ENCODE data around the gene ESAM. TPM values are rescaled to one million over a fixed set of nuclear protein-coding genes. Genes with fewer than 3 reads are reported as not detected.

The ESAM gene
- total and polyA plus RNA-seq, 2 experiments from 2014 or later: 0.32 TPM; not detected in 1

DNA sequence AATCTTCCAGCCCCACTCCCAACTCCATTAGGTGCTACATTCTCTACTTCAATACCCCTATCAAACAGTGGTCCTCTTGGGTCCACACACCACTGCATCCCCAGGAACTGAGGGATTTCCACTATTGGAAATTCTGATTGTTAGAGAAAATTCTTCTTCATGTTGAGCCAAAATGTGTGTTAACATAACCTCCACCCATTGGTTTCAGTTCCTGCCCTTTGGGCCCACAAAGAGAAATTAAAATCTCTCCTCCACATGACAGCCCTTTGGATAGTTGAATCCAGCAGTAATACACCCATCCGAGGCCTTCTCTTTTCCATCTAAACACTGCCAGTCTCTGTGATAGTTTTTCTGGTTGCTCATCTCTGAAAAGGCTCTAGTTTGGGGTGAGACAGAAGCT lies 12.2 kb downstream of the ESAM start (continued):
- TF ChIP-seq, protein P1, sequence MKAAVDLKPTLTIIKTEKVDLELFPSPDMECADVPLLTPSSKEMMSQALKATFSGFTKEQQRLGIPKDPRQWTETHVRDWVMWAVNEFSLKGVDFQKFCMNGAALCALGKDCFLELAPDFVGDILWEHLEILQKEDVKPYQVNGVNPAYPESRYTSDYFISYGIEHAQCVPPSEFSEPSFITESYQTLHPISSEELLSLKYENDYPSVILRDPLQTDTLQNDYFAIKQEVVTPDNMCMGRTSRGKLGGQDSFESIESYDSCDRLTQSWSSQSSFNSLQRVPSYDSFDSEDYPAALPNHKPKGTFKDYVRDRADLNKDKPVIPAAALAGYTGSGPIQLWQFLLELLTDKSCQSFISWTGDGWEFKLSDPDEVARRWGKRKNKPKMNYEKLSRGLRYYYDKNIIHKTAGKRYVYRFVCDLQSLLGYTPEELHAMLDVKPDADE (IDR thresholded peaks at IDR 0.05): no peak
- TF ChIP-seq EZH2phosphoT487 (IDR thresholded peaks at IDR 0.05; ENCODE audit: unreplicated experiment) (no peak), EZH2 (IDR thresholded peaks at IDR 0.05; ENCODE audit: low read depth, unreplicated experiment) (no peak)
- TF ChIP-seq, protein P2, sequence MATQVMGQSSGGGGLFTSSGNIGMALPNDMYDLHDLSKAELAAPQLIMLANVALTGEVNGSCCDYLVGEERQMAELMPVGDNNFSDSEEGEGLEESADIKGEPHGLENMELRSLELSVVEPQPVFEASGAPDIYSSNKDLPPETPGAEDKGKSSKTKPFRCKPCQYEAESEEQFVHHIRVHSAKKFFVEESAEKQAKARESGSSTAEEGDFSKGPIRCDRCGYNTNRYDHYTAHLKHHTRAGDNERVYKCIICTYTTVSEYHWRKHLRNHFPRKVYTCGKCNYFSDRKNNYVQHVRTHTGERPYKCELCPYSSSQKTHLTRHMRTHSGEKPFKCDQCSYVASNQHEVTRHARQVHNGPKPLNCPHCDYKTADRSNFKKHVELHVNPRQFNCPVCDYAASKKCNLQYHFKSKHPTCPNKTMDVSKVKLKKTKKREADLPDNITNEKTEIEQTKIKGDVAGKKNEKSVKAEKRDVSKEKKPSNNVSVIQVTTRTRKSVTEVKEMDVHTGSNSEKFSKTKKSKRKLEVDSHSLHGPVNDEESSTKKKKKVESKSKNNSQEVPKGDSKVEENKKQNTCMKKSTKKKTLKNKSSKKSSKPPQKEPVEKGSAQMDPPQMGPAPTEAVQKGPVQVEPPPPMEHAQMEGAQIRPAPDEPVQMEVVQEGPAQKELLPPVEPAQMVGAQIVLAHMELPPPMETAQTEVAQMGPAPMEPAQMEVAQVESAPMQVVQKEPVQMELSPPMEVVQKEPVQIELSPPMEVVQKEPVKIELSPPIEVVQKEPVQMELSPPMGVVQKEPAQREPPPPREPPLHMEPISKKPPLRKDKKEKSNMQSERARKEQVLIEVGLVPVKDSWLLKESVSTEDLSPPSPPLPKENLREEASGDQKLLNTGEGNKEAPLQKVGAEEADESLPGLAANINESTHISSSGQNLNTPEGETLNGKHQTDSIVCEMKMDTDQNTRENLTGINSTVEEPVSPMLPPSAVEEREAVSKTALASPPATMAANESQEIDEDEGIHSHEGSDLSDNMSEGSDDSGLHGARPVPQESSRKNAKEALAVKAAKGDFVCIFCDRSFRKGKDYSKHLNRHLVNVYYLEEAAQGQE (IDR thresholded peaks at IDR 0.05; ENCODE audit: unreplicated experiment): no peak

DNA sequence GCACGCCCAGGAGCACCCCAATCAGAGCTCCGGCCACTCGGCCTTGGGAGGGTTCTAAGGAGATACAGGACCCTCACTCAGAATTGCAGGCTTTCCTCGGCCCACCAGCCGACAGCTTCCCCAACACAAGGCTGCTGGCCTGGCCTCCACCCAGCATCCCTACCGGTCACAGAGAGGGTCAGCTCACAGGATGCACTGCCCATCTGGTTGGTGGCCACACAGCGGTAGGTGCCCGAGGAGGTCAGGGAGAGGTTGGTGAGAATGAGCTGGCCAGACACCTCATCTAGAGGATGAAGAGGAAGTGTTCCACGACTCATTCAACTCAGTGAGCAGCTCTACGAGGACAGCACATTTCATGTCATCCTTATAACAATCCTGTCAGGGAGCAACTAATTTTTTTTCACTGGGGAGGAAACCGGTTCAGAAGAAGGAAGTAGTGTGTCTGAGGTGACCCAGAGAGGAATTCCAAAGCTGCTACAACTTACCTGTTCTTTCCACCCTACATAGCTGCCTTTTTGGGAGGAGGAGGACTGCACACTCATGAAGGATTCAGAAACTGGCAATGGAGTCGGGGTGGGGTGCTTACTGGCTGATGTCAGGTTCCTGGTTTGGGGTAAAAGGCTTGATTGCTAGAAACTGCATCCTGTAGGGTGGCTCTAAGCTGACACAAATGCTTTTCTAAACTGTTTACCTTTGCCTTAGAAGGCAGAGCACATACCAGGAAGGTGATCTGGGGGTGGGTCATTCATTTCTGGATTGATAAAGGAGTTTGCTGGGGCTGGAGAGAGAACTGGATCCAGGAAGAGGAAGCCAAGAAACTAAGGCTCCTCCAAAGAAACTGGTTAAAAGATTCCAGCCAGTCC lies 13.4 kb downstream of the ESAM start:
- Histone ChIP-seq H3K27ac (ENCODE audit: low read depth) (no peak overlapping the region), H3K4me3 (no peak overlapping the region), H3K36me3 (ENCODE audit: insufficient read depth) (no peaks in the 10 kb centered on the region), H2AFZ (no peak overlapping the region), H3K27me3 (ENCODE audit: insufficient read depth) (peaks cover 99% of the 10 kb centered on the region), H3F3A (replicated peaks; ENCODE audit: low read depth) (peaks cover 5% of the 10 kb centered on the region; the same call in 1 of the 2 replicates), H3K79me2 (replicated peaks; ENCODE audit: insufficient read depth) (no peaks in the 10 kb centered on the region), H3K4me2 (no peak overlapping the region), H4K20me1 (replicated peaks; ENCODE audit: insufficient read depth) (peaks cover 24% of the 10 kb centered on the region), H3K9me2 (ENCODE audit: insufficient read depth) (no peaks in the 10 kb centered on the region), H3K4me1 (ENCODE audit: insufficient read depth) (peaks cover 42% of the 10 kb centered on the region)
- Mint-ChIP-seq H3K27me3 (ENCODE audit: insufficient read depth, low read depth, poor library complexity) (peaks cover 99% of the 10 kb centered on the region), H3K36me3 (ENCODE audit: low read depth) (no peaks in the 10 kb centered on the region; the same call in 2 of the 3 replicates), H3K9me3 (no peaks in the 10 kb centered on the region), H3K4me1 (peaks cover 33% of the 10 kb centered on the region), H3K4me3 (no peak overlapping the region; the same call in 2 of the 3 replicates), H3K27ac (no peak overlapping the region)
- DNase-seq (ENCODE audit: low spot score): no peak
- ATAC-seq: no peak
- peak; percentile 54 for TF ChIP-seq EZH2 (IDR thresholded peaks at IDR 0.05; ENCODE audit: low read depth, unreplicated experiment)
- TF ChIP-seq, protein P1 (IDR thresholded peaks at IDR 0.05): no peak
- no peak for TF ChIP-seq ZNF114 (CRISPR knock-in tag; IDR thresholded peaks at IDR 0.05)
- no peak for TF ChIP-seq CREB1 (CRISPR knock-in tag; IDR thresholded peaks at IDR 0.05; ENCODE audit: low read depth)

Measured in GM23338 (cell line).